Spleen (tissue), 11 donors: Measurements from ENCODE around the gene TMEM19. TPM values are rescaled to one million over a fixed set of nuclear protein-coding genes. Genes with fewer than 3 reads are reported as not detected.

Experiments used
- DNase-seq: peaks from one replicate; pipeline ENCODE4 v3.0.0-alpha.2; 2020
- H3K27ac ChIP-seq, 8 donors: fragments of 200-600 bp; sonication (generic) in 7 of 8; 1 replicate in 4 of 8; 2 replicates in 4 of 8; pipeline versions ENCODE4 v1.5.0 to v1.8.0; 2016 to 2021; ENCODE audit warnings: inconsistent platforms in 4 of 8, mild to moderate bottlenecking in 4 of 8, moderate library complexity in 1 of 8
- H3K27me3 ChIP-seq, 7 donors: fragments of 200-600 bp; sonication (generic) in 6 of 7; replicated peaks in 1 of 7; 1 replicate in 4 of 7; 2 replicates in 3 of 7; pipeline versions ENCODE4 v1.5.0 to v1.8.0; 2016 to 2021; ENCODE audit warnings: inconsistent platforms in 3 of 7, mild to moderate bottlenecking in 1 of 7
- H3K36me3 ChIP-seq, 6 donors: fragments of 200-600 bp; sonication (generic) in 5 of 6; 1 replicate in 4 of 6; 2 replicates in 2 of 6; pipeline versions ENCODE4 v1.5.0 to v1.8.0; 2016 to 2021; ENCODE audit warnings: inconsistent platforms in 2 of 6
- H3K4me1 ChIP-seq, 6 donors: fragments of 200-600 bp; sonication (generic) in 5 of 6; 1 replicate in 3 of 6; 2 replicates in 3 of 6; pipeline versions ENCODE4 v1.5.0 to v1.8.0; 2016 to 2021; ENCODE audit warnings: inconsistent platforms in 3 of 6
- H3K4me3 ChIP-seq, 8 donors: fragments of 200-600 bp; sonication (generic) in 7 of 8; 1 replicate in 4 of 8; 2 replicates in 4 of 8; pipeline versions ENCODE4 v1.5.0 to v1.8.0; 2016 to 2021; ENCODE audit warnings: inconsistent platforms in 4 of 8, mild to moderate bottlenecking in 4 of 8, moderate library complexity in 2 of 8
- H3K9me3 ChIP-seq, 8 donors: fragments of 200-600 bp; sonication (generic) in 7 of 8; 1 replicate in 4 of 8; 2 replicates in 4 of 8; pipeline versions ENCODE4 v1.5.0 to v1.8.0; 2016 to 2021; ENCODE audit warnings: inconsistent platforms in 4 of 8
- CTCF ChIP-seq, 11 experiments: fragments of 200-600 bp in 7 of 11; fragments of 450-650 bp in 4 of 11; sonication (generic) in 4 of 11; IDR thresholded peaks in 8 of 11; conservative IDR thresholded peaks in 3 of 11; 1 replicate in 7 of 11; 2 replicates in 4 of 11; pipeline versions ENCODE4 v1.4.0 to v1.8.0; 2016 to 2021; ENCODE audit warnings: antibody characterized with exemption in 11 of 11, inconsistent platforms in 4 of 11, mild to moderate bottlenecking in 1 of 11
- POLR2A ChIP-seq, 3 donors: fragments of 450-650 bp; IDR thresholded peaks; one replicate each; pipeline ENCODE4 v1.5.1; 2017; ENCODE audit warnings: antibody characterized with exemption in 3 of 3, mild to moderate bottlenecking in 1 of 3
- POLR2AphosphoS5 ChIP-seq, 3 donors: sonication (generic); formaldehyde crosslinking; IDR thresholded peaks; one replicate each; pipeline ENCODE4 v1.5.1; 2017; ENCODE audit warnings: antibody characterized with exemption in 3 of 3
- WGBS, 5 donors: extraction: QIAGEN DNeasy Blood & Tissue Kit in 3 of 5; methylation state at CpG; one replicate each; pipeline versions ENCODE4 v1.1.5 to v1.1.7; 2013 to 2018; 5-methylcytosine and 5-hydroxymethylcytosine counted together
- intact Hi-C: fragments of 100-400 bp; cut with DNase I; formaldehyde crosslinking; loops from one replicate; pipeline ENCODE4 v1.15.0; 2023; ENCODE audit warnings: low total_unique reads
- polyA plus RNA-seq, 3 donors: library from polyadenylated mRNA; stranded (reverse); fragments of 200-250 nt; gene quantifications; one replicate each; pipeline ENCODE4 v1.2.1, GENCODE V29; 2013
- total RNA-seq, 7 donors: library from RNA; depleted of rRNA in 3 of 7; stranded (reverse); fragments of >200 nt in 3 of 7; fragmentation: NEBNext Ultra II Directional in 4 of 7; extraction: Animal tissue kit (Norgen Biotek cat#: 25700) in 4 of 7; gene quantifications; one replicate each; pipeline versions ENCODE4 v1.1.0 to v1.2.1, GENCODE V29; 2016 to 2021
- donor health status: healthy with polysubstance abuse.
- donor health status: DM: no; HTN: no; CAD: no; lungs with moderate emphysema.
- donor health status: DM: no; HTN: no; CAD: no.
- donor health status: Bipolar disorder and iron deficiency.
- donor health status: healthy.
- donor health status: DM: no; HTN: no; CAD: no.
- donor health status: DM: yes; HTN: yes; CAD: no.

The TMEM19 gene
- total and polyA plus RNA-seq, 10 donors, result 15.0 to 42.4 (median 29.6) TPM

- Histone ChIP-seq H3K9me3 (no peaks in the 10 kb centered on the region), H3K36me3 (no peaks in the 10 kb centered on the region), H3K27ac (no peak overlapping the region), H3K4me1 (no peaks in the 10 kb centered on the region), H3K27me3 (no peaks in the 10 kb centered on the region), H3K4me3 (no peak overlapping the region)
- intact Hi-C loops, result no loop called here
- DNase-seq, result no peak
- no peak for TF ChIP-seq POLR2A (IDR thresholded peaks at IDR 0.05)
- no peak for TF ChIP-seq POLR2AphosphoS5 (IDR thresholded peaks at IDR 0.05)
- TF ChIP-seq CTCF (IDR thresholded peaks at IDR 0.05 in 8 of 11, conservative IDR thresholded peaks at IDR 0.05 in 3 of 11), result no peak
- 78 to 93% (median 89%) methylated on average over 2 of the region's 2 CpGs for WGBS, 5 donors
Observed at GRCh38 chr12:71726548-71726947, 40.7 kb downstream of the TMEM19 start.

GRCh38 chr12:71727958-71728357 lies 42.1 kb downstream of the TMEM19 start:
- intact Hi-C loops, result no loop called here
- Histone ChIP-seq H3K27me3 (no peaks in the 10 kb centered on the region), H3K27ac (no peak overlapping the region), H3K36me3 (no peaks in the 10 kb centered on the region), H3K4me1 (no peaks in the 10 kb centered on the region), H3K4me3 (no peak overlapping the region), H3K9me3 (no peaks in the 10 kb centered on the region)
- no peak for DNase-seq
- TF ChIP-seq CTCF (IDR thresholded peaks at IDR 0.05 in 8 of 11, conservative IDR thresholded peaks at IDR 0.05 in 3 of 11) (no peak), POLR2AphosphoS5 (IDR thresholded peaks at IDR 0.05) (no peak)
- WGBS, 5 donors, result 74 to 92% (median 91%) methylated on average over 5 of the region's 5 CpGs

GRCh38 chr12:71730936-71731335 lies 45.1 kb downstream of the TMEM19 start:
- no peaks in the 10 kb centered on the region for H3K36me3 ChIP-seq
- no peaks in the 10 kb centered on the region for H3K27me3 ChIP-seq
- intact Hi-C loops, result no loop called here
- no peaks in the 10 kb centered on the region for H3K9me3 ChIP-seq
- H3K4me3 ChIP-seq, result no peak overlapping the region
- no peak for DNase-seq
- no peak overlapping the region for H3K27ac ChIP-seq
- WGBS, 5 donors, result 75 to 90% (median 83%) methylated on average over 7 of the region's 7 CpGs
- TF ChIP-seq POLR2AphosphoS5 (IDR thresholded peaks at IDR 0.05) (no peak), CTCF (IDR thresholded peaks at IDR 0.05 in 8 of 11, conservative IDR thresholded peaks at IDR 0.05 in 3 of 11) (no peak), POLR2A (IDR thresholded peaks at IDR 0.05) (no peak)
- no peaks in the 10 kb centered on the region for H3K4me1 ChIP-seq

GRCh38 chr12:71731439-71732356 lies 45.8 kb downstream of the TMEM19 start:
- intact Hi-C loops, result no loop called here
- no peak for DNase-seq
- 81 to 88% (median 83%) methylated on average over 21 of the region's 21 CpGs for WGBS, 5 donors
- no peak overlapping the region for H3K4me3 ChIP-seq
- no peaks in the 10 kb centered on the region for H3K36me3 ChIP-seq
- no peak overlapping the region for H3K27ac ChIP-seq
- H3K4me1 ChIP-seq, result no peaks in the 10 kb centered on the region
- TF ChIP-seq POLR2A (IDR thresholded peaks at IDR 0.05), result no peak
- TF ChIP-seq CTCF (IDR thresholded peaks at IDR 0.05 in 8 of 11, conservative IDR thresholded peaks at IDR 0.05 in 3 of 11), result no peak
- TF ChIP-seq POLR2AphosphoS5 (IDR thresholded peaks at IDR 0.05), result no peak
- no peaks in the 10 kb centered on the region for H3K27me3 ChIP-seq
- no peaks in the 10 kb centered on the region for H3K9me3 ChIP-seq
